Liver (tissue), 9 donors: ENCODE results near the gene CDCA4. TPM values are rescaled to one million over a fixed set of nuclear protein-coding genes. Genes with fewer than 3 reads are reported as not detected.

ENCODE experiments used
- DNase-seq: peaks from one replicate; pipeline ENCODE4 v3.0.0-alpha.2; 2017; ENCODE audit warnings: low spot score
- H3K27ac ChIP-seq, 2 donors: one replicate each; pipeline ENCODE4 v1.7.0; 2013; ENCODE audit warnings: inconsistent platforms in 2 of 2, low read length in 2 of 2, control low read depth in 1 of 2, low read depth in 1 of 2, mild to moderate bottlenecking in 1 of 2
- H3K27me3 ChIP-seq, 4 donors: one replicate each; pipeline versions ENCODE4 v1.6.1 to v1.7.0; 2013; ENCODE audit warnings: low read length in 3 of 4, inconsistent platforms in 1 of 4, mild to moderate bottlenecking in 1 of 4, moderate library complexity in 1 of 4; ENCODE audit not compliant: control insufficient read depth in 4 of 4, insufficient read depth in 4 of 4
- H3K36me3 ChIP-seq, 4 donors: one replicate each; pipeline versions ENCODE4 v1.6.1 to v1.7.0; 2013; ENCODE audit warnings: low read length in 3 of 4, mild to moderate bottlenecking in 3 of 4, low read depth in 1 of 4, moderate library complexity in 1 of 4; ENCODE audit not compliant: control insufficient read depth in 4 of 4, insufficient read depth in 3 of 4
- H3K4me1 ChIP-seq, 4 donors: one replicate each; pipeline versions ENCODE4 v1.6.1 to v1.7.0; 2013; ENCODE audit warnings: low read length in 3 of 4, mild to moderate bottlenecking in 3 of 4, moderate library complexity in 1 of 4; ENCODE audit not compliant: control insufficient read depth in 4 of 4, insufficient read depth in 4 of 4
- H3K4me3 ChIP-seq, 3 donors: one replicate each; pipeline versions ENCODE4 v1.6.1 to v1.7.0; 2013; ENCODE audit warnings: low read length in 3 of 3, control low read depth in 1 of 3, low read depth in 1 of 3, mild to moderate bottlenecking in 1 of 3
- H3K9ac ChIP-seq, 2 donors: one replicate each; pipeline ENCODE4 v1.7.0; 2013; ENCODE audit warnings: low read length in 2 of 2, mild to moderate bottlenecking in 2 of 2, moderate library complexity in 2 of 2, control low read depth in 1 of 2, low read depth in 1 of 2
- H3K9me3 ChIP-seq, 4 donors: one replicate each; pipeline versions ENCODE4 v1.6.1 to v1.7.0; 2013; ENCODE audit warnings: low read length in 3 of 4; ENCODE audit not compliant: control insufficient read depth in 4 of 4
- CTCF ChIP-seq: fragments of 150-350 bp; IDR thresholded peaks from 2 replicates; pipeline ENCODE4 v1.5.1; 2017; ENCODE audit warnings: improper control_type of control experiment, low read depth, low read length; ENCODE audit not compliant: missing input control
- EGR1 ChIP-seq, 2 donors: IDR thresholded peaks; 2 replicates each; pipeline ENCODE4 v1.6.1; 2016 to 2018; ENCODE audit warnings: antibody characterized with exemption in 2 of 2, low read depth in 2 of 2
- FOXA1 ChIP-seq: IDR thresholded peaks from 2 replicates; pipeline ENCODE4 v1.6.1; 2016; ENCODE audit warnings: antibody characterized with exemption
- FOXA2 ChIP-seq: IDR thresholded peaks from 2 replicates; pipeline ENCODE4 v1.6.1; 2016; ENCODE audit warnings: antibody characterized with exemption
- GABPA ChIP-seq, 2 donors: IDR thresholded peaks in 1 of 2; conservative IDR thresholded peaks in 1 of 2; 2 replicates each; pipeline ENCODE4 v1.6.1; 2016; ENCODE audit warnings: antibody characterized with exemption in 2 of 2, mild to moderate bottlenecking in 1 of 2, moderate library complexity in 1 of 2
- HNF4A ChIP-seq, 2 donors: conservative IDR thresholded peaks; 2 replicates each; pipeline ENCODE4 v1.6.1; 2016; ENCODE audit warnings: antibody characterized with exemption in 2 of 2, mild to moderate bottlenecking in 2 of 2
- HNF4G ChIP-seq: IDR thresholded peaks from 2 replicates; pipeline ENCODE4 v1.6.1; 2016; ENCODE audit warnings: antibody characterized with exemption
- JUND ChIP-seq, 2 donors: IDR thresholded peaks; 2 replicates each; pipeline ENCODE4 v1.6.1; 2016; ENCODE audit warnings: antibody characterized with exemption in 2 of 2
- MAX ChIP-seq: IDR thresholded peaks from 2 replicates; pipeline ENCODE4 v1.6.1; 2016; ENCODE audit warnings: antibody characterized with exemption
- NR2F2 ChIP-seq: IDR thresholded peaks from 2 replicates; pipeline ENCODE4 v1.6.1; 2016; ENCODE audit warnings: antibody characterized with exemption
- REST ChIP-seq: IDR thresholded peaks from 2 replicates; pipeline ENCODE4 v1.6.1; 2016; ENCODE audit warnings: antibody characterized with exemption, mild to moderate bottlenecking
- RXRA ChIP-seq, 2 donors: IDR thresholded peaks; 2 replicates each; pipeline ENCODE4 v1.6.1; 2017 to 2018; ENCODE audit warnings: antibody characterized with exemption in 2 of 2, mild to moderate bottlenecking in 1 of 2
- SP1 ChIP-seq: IDR thresholded peaks from 2 replicates; pipeline ENCODE4 v1.6.1; 2018; ENCODE audit warnings: antibody characterized with exemption, mild to moderate bottlenecking
- TAF1 ChIP-seq: conservative IDR thresholded peaks from 2 replicates; pipeline ENCODE4 v1.6.1; 2016; ENCODE audit warnings: antibody characterized with exemption, mild to moderate bottlenecking
- YY1 ChIP-seq: IDR thresholded peaks from 2 replicates; pipeline ENCODE4 v1.6.1; 2016; ENCODE audit warnings: antibody characterized with exemption, mild to moderate bottlenecking
- WGBS: extraction: QIAGEN DNeasy Blood & Tissue Kit; methylation state at CpG from one replicate; pipeline ENCODE4 v1.1.7; 2013; 5-methylcytosine and 5-hydroxymethylcytosine counted together
- polyA plus RNA-seq, 2 donors: library from polyadenylated mRNA; stranded (reverse) in 1 of 2; unstranded in 1 of 2; fragments of 200-250 nt in 1 of 2; fragments of >200 nt in 1 of 2; fragmentation: Nextera tagmentation in 1 of 2; extraction: Ambion mirVana in 1 of 2; gene quantifications; one replicate each; pipeline versions ENCODE4 v1.2.1 to v1.2.3, GENCODE V29; 2013 to 2015
- total RNA-seq, 2 donors: library from RNA; depleted of rRNA; stranded (reverse); fragments of >200 nt; gene quantifications; one replicate each; pipeline ENCODE4 v1.2.3, GENCODE V29; 2014
- donor health status: healthy.
- donor health status: healthy.
- donor health status: healthy.
- donor health status: healthy.
- donor health status: healthy.

Gene CDCA4
- total and polyA plus RNA-seq, 4 donors: 1.2 to 34.5 (median 2.7) TPM

- H3K4me3 ChIP-seq: no peak overlapping the region
- H3K27me3 ChIP-seq: no peaks in the 10 kb centered on the region
- no peaks in the 10 kb centered on the region for H3K9me3 ChIP-seq
- TF ChIP-seq HNF4G (no peak), EGR1 (IDR thresholded peaks at IDR 0.05; ENCODE audit: low read depth in 2 of 2) (no peak), RXRA (IDR thresholded peaks at IDR 0.05) (no peak), MAX (no peak), SP1 (no peak), JUND (IDR thresholded peaks at IDR 0.05) (no peak), YY1 (no peak), GABPA (IDR thresholded peaks at IDR 0.05 in 1 of 2, conservative IDR thresholded peaks at IDR 0.05 in 1 of 2) (no peak), FOXA2 (no peak), NR2F2 (no peak), TAF1 (no peak), HNF4A (conservative IDR thresholded peaks at IDR 0.05) (no peak)
- no peak overlapping the region for H3K27ac ChIP-seq
- H3K4me1 ChIP-seq: peaks cover 4 to 12% (median 9%) of the 10 kb centered on the region in 4 donors
- H3K9ac ChIP-seq: no peak overlapping the region
- H3K36me3 ChIP-seq: peaks cover 0 to 12% (median 3%) of the 10 kb centered on the region in 4 donors
- 91% methylated on average over 16 of the region's 16 CpGs for WGBS
- no peak for DNase-seq
Measured at GRCh38 chr14:104989236-104989950, 31.5 kb downstream of the CDCA4 start.

GRCh38 chr14:104986487-104987164 is 34.3 kb downstream of the CDCA4 start:
- H3K36me3 ChIP-seq: peaks cover 0 to 6% (median under 1%) of the 10 kb centered on the region in 4 donors
- H3K9ac ChIP-seq: peak overlapping the region in 1 of 2 donors; percentile 36
- peak overlapping the region in 2 of 3 donors; percentile 89 to 93 for H3K4me3 ChIP-seq
- DNase-seq: no peak
- H3K27ac ChIP-seq: no peak overlapping the region
- WGBS: 69% methylated on average over 19 of the region's 19 CpGs
- no peaks in the 10 kb centered on the region for H3K9me3 ChIP-seq
- H3K27me3 ChIP-seq: no peaks in the 10 kb centered on the region
- TF ChIP-seq TAF1: no peak
- TF ChIP-seq CTCF: no peak
- TF ChIP-seq FOXA2: no peak
- no peak for TF ChIP-seq RXRA (IDR thresholded peaks at IDR 0.05)
- TF ChIP-seq SP1: no peak
- no peak for TF ChIP-seq REST
- TF ChIP-seq HNF4G: no peak
- no peak for TF ChIP-seq FOXA1
- H3K4me1 ChIP-seq: peaks cover 4 to 12% (median 9%) of the 10 kb centered on the region in 4 donors
